KOPT-K1 (cell line): ENCODE data around the gene TMEM101.
"Not testable (repeated sequence)": the region's sequence is repeated elsewhere in the genome, so short reads cannot be mapped to it uniquely, and the experiment has no call there.

Source experiments
- H3K27ac ChIP-seq: fragments of 200-600 bp; sonication (generic); 2 replicates; pipeline ENCODE4 v1.5.1; 2016; ENCODE audit warnings: antibody characterized with exemption, mild to moderate bottlenecking, low read depth, low read length; ENCODE audit not compliant: poor library complexity, severe bottlenecking
- H3K36me3 ChIP-seq: fragments of 200-600 bp; sonication (generic); 2 replicates; pipeline ENCODE4 v1.5.1; 2017; ENCODE audit warnings: antibody characterized with exemption, mild to moderate bottlenecking, low read length, moderate library complexity; ENCODE audit not compliant: insufficient read depth
- H3K9me3 ChIP-seq: fragments of 200-600 bp; sonication (generic); 2 replicates; pipeline ENCODE4 v1.5.1; 2017; ENCODE audit warnings: antibody characterized with exemption, low read length, mild to moderate bottlenecking; ENCODE audit not compliant: insufficient read depth, poor library complexity, severe bottlenecking

The TMEM101 gene

GRCh38 chr17:43978078-43978477, 36.7 kb downstream of the TMEM101 start:
- H3K36me3 ChIP-seq = no peaks in the 10 kb centered on the region
- no peak overlapping the region for H3K27ac ChIP-seq
- no peaks in the 10 kb centered on the region for H3K9me3 ChIP-seq

- Histone ChIP-seq H3K27ac (no peak overlapping the region), H3K9me3 (no peaks in the 10 kb centered on the region), H3K36me3 (no peaks in the 10 kb centered on the region)
Measured at GRCh38 chr17:43976963-43977837, 37.6 kb downstream of the TMEM101 start.

- no peaks in the 10 kb centered on the region for H3K9me3 ChIP-seq
Measured at GRCh38 chr17:43975898-43976297, 38.9 kb downstream of the TMEM101 start.

GRCh38 chr17:43974382-43975266, 40.1 kb downstream of the TMEM101 start:
- H3K9me3 ChIP-seq = no peaks in the 10 kb centered on the region
- no peaks in the 10 kb centered on the region for H3K36me3 ChIP-seq
- H3K27ac ChIP-seq = no peak overlapping the region

More at GRCh38 chr17:43975898-43976297, 38.9 kb downstream of the TMEM101 start:
- Histone ChIP-seq H3K36me3 (no peaks in the 10 kb centered on the region), H3K27ac (no peak overlapping the region)

GRCh38 chr17:43972444-43973212, 42.1 kb downstream of the TMEM101 start:
- not testable (repeated sequence) for H3K36me3 ChIP-seq, H3K9me3 ChIP-seq, H3K27ac ChIP-seq

GRCh38 chr17:43971436-43971835, 43.3 kb downstream of the TMEM101 start:
- not testable (repeated sequence) for H3K36me3 ChIP-seq, H3K9me3 ChIP-seq, H3K27ac ChIP-seq

- no peaks in the 10 kb centered on the region for H3K36me3 ChIP-seq
- no peak overlapping the region for H3K27ac ChIP-seq
- H3K9me3 ChIP-seq = no peaks in the 10 kb centered on the region
Measured at GRCh38 chr17:43970366-43970765, 44.4 kb downstream of the TMEM101 start.

GRCh38 chr17:43967251-43967875, 47.4 kb downstream of the TMEM101 start:
- no peak overlapping the region for H3K27ac ChIP-seq
- H3K36me3 ChIP-seq = no peaks in the 10 kb centered on the region
- no peaks in the 10 kb centered on the region for H3K9me3 ChIP-seq

- Histone ChIP-seq H3K27ac (no peak overlapping the region), H3K36me3 (no peaks in the 10 kb centered on the region), H3K9me3 (no peaks in the 10 kb centered on the region)
Measured at GRCh38 chr17:43966276-43966675, 48.5 kb downstream of the TMEM101 start.

- Histone ChIP-seq H3K27ac (no peak overlapping the region), H3K36me3 (no peaks in the 10 kb centered on the region), H3K9me3 (no peaks in the 10 kb centered on the region)
Measured at GRCh38 chr17:43962479-43962878, 52.3 kb downstream of the TMEM101 start.

- Histone ChIP-seq H3K9me3 (no peaks in the 10 kb centered on the region), H3K27ac (no peak overlapping the region), H3K36me3 (no peaks in the 10 kb centered on the region)
Measured at GRCh38 chr17:43961954-43962353, 52.8 kb downstream of the TMEM101 start.

- H3K27ac ChIP-seq, H3K36me3 ChIP-seq, H3K9me3 ChIP-seq: not testable (repeated sequence)
Measured at GRCh38 chr17:43961292-43961691, 53.5 kb downstream of the TMEM101 start.
